Measurements from ENCODE around the gene TPCN2.

DNA sequence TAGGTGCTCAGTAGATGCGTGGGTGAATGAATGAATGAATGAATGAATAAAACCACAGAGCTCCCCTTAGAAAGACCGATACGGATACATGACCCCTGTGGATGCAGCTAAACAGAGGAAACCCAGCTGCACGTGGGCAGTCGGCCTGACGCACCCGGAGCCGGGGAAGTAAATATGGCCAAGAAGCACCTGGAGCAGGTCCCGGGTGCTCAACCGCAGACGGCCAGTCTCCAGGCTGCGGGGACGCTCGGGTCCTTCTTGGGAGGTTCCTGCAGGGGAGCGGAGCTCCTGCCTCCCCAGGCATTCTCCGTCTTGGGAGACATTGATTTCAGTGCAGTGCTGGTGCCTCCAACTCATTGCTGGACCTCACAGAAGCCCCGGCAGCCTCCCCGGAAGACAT lies 11.7 kb upstream of the TPCN2 start:
- TF ChIP-seq, protein P1, sequence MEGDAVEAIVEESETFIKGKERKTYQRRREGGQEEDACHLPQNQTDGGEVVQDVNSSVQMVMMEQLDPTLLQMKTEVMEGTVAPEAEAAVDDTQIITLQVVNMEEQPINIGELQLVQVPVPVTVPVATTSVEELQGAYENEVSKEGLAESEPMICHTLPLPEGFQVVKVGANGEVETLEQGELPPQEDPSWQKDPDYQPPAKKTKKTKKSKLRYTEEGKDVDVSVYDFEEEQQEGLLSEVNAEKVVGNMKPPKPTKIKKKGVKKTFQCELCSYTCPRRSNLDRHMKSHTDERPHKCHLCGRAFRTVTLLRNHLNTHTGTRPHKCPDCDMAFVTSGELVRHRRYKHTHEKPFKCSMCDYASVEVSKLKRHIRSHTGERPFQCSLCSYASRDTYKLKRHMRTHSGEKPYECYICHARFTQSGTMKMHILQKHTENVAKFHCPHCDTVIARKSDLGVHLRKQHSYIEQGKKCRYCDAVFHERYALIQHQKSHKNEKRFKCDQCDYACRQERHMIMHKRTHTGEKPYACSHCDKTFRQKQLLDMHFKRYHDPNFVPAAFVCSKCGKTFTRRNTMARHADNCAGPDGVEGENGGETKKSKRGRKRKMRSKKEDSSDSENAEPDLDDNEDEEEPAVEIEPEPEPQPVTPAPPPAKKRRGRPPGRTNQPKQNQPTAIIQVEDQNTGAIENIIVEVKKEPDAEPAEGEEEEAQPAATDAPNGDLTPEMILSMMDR (IDR thresholded peaks at IDR 0.05) = no peak
- no peak for TF ChIP-seq POLR2AphosphoS5 (IDR thresholded peaks at IDR 0.05; ENCODE audit: low read depth, low read length)
- TF ChIP-seq, protein P2, sequence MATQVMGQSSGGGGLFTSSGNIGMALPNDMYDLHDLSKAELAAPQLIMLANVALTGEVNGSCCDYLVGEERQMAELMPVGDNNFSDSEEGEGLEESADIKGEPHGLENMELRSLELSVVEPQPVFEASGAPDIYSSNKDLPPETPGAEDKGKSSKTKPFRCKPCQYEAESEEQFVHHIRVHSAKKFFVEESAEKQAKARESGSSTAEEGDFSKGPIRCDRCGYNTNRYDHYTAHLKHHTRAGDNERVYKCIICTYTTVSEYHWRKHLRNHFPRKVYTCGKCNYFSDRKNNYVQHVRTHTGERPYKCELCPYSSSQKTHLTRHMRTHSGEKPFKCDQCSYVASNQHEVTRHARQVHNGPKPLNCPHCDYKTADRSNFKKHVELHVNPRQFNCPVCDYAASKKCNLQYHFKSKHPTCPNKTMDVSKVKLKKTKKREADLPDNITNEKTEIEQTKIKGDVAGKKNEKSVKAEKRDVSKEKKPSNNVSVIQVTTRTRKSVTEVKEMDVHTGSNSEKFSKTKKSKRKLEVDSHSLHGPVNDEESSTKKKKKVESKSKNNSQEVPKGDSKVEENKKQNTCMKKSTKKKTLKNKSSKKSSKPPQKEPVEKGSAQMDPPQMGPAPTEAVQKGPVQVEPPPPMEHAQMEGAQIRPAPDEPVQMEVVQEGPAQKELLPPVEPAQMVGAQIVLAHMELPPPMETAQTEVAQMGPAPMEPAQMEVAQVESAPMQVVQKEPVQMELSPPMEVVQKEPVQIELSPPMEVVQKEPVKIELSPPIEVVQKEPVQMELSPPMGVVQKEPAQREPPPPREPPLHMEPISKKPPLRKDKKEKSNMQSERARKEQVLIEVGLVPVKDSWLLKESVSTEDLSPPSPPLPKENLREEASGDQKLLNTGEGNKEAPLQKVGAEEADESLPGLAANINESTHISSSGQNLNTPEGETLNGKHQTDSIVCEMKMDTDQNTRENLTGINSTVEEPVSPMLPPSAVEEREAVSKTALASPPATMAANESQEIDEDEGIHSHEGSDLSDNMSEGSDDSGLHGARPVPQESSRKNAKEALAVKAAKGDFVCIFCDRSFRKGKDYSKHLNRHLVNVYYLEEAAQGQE (IDR thresholded peaks at IDR 0.05; ENCODE audit: insufficient read depth in 1 of 2, low read depth in 2 of 2, low read length in 1 of 2) = no peak
- TF ChIP-seq TCF7L2 (IDR thresholded peaks at IDR 0.05; ENCODE audit: low read depth, low read length) = no peak
- no peak for TF ChIP-seq SIN3A (IDR thresholded peaks at IDR 0.05; ENCODE audit: borderline replicate concordance, insufficient read depth, low read depth, low read length)
